ENCODE data around the gene WIZ. TPM values are rescaled to one million over a fixed set of nuclear protein-coding genes. Genes with fewer than 3 reads are reported as not detected.

The WIZ gene
- total and polyA plus RNA-seq, 9 of the 15 experiments (the other 6 are each of a cell fraction or from before 2014, with no cell fraction given) = 0.06 to 37.5 (median 4.8) TPM

GRCh38 chr19:15432629-15433518 is 16.9 kb downstream of the WIZ start (continued):
- TF ChIP-seq ZC3H4 (CRISPR knock-in tag; IDR thresholded peaks at IDR 0.05; ENCODE audit: borderline replicate concordance) (0 out of 2 replicates have a peak, but pooled peaks have one; percentile 35), GTF2A2 (tag; IDR thresholded peaks at IDR 0.05) (no peak), CREM (IDR thresholded peaks at IDR 0.05; ENCODE audit: low read depth) (peak; percentile 78), CEBPZ (IDR thresholded peaks at IDR 0.05; ENCODE audit: borderline replicate concordance, low read depth, low read length) (0 out of 2 replicates have a peak, but pooled peaks have one; percentile 42), ZNF655 (CRISPR knock-in tag; IDR thresholded peaks at IDR 0.05) (no peak), NEUROD1 (IDR thresholded peaks at IDR 0.05; ENCODE audit: borderline replicate concordance, low read depth, low read length, partially characterized antibody) (peak; percentile 61), GATA2 (CRISPR knock-in tag; IDR thresholded peaks at IDR 0.05) (no peak), SAFB (IDR thresholded peaks at IDR 0.05; ENCODE audit: borderline replicate concordance, low read depth, low read length) (peak; percentile 43; the same call in 1 of the 2 replicates), ATF7 (IDR thresholded peaks at IDR 0.05) (peak; percentile 61; the same call in 1 of the 2 replicates), DACH1 (IDR thresholded peaks at IDR 0.05; ENCODE audit: partially characterized antibody) (peak; percentile 63), POLR2B (IDR thresholded peaks at IDR 0.05; ENCODE audit: low read depth, partially characterized antibody) (no peak), ZNF668 (CRISPR knock-in tag; IDR thresholded peaks at IDR 0.05) (no peak), ZNF140 (CRISPR knock-in tag; IDR thresholded peaks at IDR 0.05) (no peak), KAT7 (CRISPR knock-in tag; IDR thresholded peaks at IDR 0.05; ENCODE audit: borderline replicate concordance) (no peak; the same call in 1 of the 2 replicates), MEF2D (tag; conservative IDR thresholded peaks at IDR 0.05; ENCODE audit: low read depth) (no peak), GABPB1 (CRISPR knock-in tag; IDR thresholded peaks at IDR 0.05) (peak; percentile 65; the same call in 1 of the 2 replicates), CREB1 (IDR thresholded peaks at IDR 0.05) (peak; percentile 46; the same call in 1 of the 2 replicates), CREB1 (CRISPR knock-in tag; IDR thresholded peaks at IDR 0.05) (peak; percentile 63), FUS (optimal IDR thresholded peaks at IDR 0.05; ENCODE audit: low read depth, low read length) (peak; percentile 55), ZC3H11A (IDR thresholded peaks at IDR 0.05; ENCODE audit: low read depth, low read length) (no peak), CCNT2 (IDR thresholded peaks at IDR 0.05; ENCODE audit: borderline replicate concordance, extremely low read depth, insufficient read length, low read depth, low read length) (peak; percentile 86), MNT (conservative IDR thresholded peaks at IDR 0.05) (peak; percentile 81 to 92)

Measured in K562 (cell line).